Body of pancreas (tissue), 4 donors: ENCODE data around the gene MAD1L1.

Source experiments
- CTCF ChIP-seq, 7 experiments: fragments of 450-650 bp in 4 of 7; fragments of 200-600 bp in 3 of 7; sonication (generic) in 3 of 7; IDR thresholded peaks; one replicate each; pipeline ENCODE4 v1.5.1; 2016 to 2019; ENCODE audit warnings: antibody characterized with exemption in 7 of 7
- POLR2A ChIP-seq, 3 donors: fragments of 450-650 bp; IDR thresholded peaks; one replicate each; pipeline ENCODE4 v1.6.1; 2016; ENCODE audit warnings: antibody characterized with exemption in 3 of 3, mild to moderate bottlenecking in 2 of 3

GRCh38 chr7:2148814-2149213 is 83.9 kb downstream of the MAD1L1 start:
- no peak for TF ChIP-seq CTCF (IDR thresholded peaks at IDR 0.05)
- no peak for TF ChIP-seq POLR2A (IDR thresholded peaks at IDR 0.05)
